HG03558 (cell line): ENCODE results near the gene DEXI.

Experiments
- ATAC-seq: cut with Tn5 transposase; IDR thresholded peaks from one replicate; pipeline ENCODE4 v1.9.1; 2021; ENCODE audit warnings: moderate number of reproducible peaks; ENCODE audit not compliant: unreplicated experiment; ENCODE audit errors: extremely low read depth

The DEXI gene

DNA sequence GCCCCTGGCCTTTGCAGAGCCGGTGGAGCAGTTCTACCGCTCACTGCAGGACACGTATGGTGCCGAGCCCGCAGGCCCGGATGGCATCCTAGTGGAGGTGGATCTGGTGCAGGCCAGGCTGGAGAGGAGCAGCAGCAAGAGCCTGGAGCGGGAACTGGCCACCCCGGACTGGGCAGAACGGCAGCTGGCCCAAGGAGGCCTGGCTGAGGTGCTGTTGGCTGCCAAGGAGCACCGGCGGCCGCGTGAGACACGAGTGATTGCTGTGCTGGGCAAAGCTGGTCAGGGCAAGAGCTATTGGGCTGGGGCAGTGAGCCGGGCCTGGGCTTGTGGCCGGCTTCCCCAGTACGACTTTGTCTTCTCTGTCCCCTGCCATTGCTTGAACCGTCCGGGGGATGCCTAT is 35.8 kb downstream of the DEXI start:
- no peak for ATAC-seq

DNA sequence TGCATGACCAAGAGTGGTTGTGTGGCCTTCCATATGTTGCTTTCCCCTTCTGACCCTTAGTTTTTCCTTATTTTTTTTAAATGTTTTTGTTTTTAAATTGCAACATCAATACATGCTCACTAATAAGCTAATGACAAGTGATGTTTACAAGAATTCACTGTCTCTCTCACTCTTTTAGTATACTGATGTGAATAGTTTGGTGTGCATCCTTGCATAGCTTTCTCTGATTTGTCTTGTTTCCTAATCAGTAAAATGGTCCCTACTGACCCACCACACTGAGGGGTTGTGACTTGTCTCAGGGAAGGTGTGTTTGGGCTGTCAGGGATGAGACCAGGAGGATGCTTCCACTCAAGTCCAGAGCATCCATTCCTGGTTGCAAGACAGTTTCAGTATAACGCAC is 39.3 kb downstream of the DEXI start:
- no peak for ATAC-seq

DNA sequence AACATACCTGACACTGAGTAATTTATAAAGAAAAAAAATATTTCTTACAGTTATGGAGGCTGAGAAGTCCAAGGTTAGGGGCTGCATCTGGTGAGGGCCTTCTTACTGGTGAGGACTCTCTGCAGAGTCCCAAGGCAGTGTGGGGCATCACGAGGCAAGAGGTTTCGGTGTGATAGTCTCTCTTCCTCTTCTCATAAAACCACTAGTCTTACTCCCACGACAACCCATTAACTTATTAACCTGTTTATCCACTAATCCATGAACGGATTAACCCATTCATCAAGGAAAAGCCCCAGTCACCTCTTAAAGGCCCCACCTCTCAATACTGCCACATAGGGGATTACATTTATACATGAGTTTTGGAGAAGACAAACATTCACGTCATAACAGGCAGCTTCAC is 45.1 kb downstream of the DEXI start:
- ATAC-seq = no peak

DNA sequence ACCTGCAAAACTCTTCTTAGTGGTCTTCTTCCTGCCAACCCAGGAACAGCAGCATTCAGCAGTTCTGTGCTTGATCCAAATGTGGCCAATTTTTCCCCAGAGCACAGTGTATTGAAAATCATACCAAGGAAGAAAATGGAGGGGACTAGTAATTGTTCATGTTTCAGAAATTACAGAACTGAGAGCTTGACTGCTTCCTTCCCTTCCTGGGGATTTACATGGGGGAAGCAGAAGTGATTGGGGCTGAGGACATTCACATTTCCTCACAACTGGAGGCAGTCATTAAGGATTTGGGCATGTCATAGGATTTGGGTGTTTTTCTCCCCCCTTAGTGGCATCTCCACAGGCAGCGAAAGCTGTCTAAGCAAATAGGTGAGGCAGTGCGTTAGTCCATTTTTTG is 45.5 kb downstream of the DEXI start:
- ATAC-seq = no peak

DNA sequence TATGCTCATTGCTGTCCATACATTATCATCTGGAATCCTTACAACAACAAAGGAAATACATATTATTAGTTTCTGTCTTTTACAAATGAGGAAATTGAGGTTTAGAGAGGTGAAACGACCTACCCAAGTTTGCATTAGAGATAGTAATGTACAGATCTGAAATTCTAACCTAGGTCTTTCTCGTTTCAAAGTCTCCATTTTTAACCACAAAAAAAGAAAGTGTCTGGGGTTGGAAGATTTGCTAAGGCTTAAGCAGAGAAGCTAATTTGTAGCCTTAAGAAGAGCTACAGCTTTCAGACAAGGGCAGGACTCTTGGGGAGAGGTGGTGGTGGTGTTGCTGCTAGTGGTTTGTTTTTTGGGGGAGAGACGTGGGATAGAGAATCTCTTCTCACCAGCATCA is 46.1 kb downstream of the DEXI start:
- ATAC-seq = no peak

DNA sequence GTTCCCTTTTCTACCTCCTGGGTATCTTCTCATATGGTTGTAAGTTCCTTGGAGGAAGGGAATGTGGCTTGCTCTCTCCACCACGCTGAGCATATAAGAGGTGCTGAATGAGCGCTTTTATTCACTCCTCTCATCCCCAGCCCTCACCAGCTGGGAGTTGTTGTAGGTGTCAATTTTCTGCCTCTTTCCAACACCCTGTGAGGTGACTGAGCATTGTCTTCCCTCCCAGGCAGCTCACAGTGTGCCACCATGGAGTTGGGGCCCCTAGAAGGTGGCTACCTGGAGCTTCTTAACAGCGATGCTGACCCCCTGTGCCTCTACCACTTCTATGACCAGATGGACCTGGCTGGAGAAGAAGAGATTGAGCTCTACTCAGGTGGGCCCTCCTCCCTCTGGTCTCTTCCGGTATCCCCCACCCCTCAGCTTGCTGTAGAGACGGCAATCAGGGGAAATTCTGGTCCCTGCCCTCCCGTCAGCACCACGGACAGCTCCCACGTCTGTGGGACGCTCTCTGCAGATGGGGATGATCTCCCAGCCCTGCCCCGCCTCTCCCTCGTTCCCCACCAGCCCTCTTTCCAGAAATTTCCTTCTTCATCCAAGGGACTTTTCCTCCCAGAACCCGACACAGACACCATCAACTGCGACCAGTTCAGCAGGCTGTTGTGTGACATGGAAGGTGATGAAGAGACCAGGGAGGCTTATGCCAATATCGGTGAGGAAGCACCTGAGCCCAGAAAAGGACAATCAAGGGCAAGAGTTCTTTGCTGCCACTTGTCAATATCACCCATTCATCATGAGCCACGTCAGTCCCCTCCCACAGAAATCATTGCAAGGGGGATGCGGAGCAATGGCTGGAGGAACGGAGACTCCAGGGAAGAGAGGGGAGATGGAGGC is 47.0 kb downstream of the DEXI start:
- ATAC-seq = no peak

DNA sequence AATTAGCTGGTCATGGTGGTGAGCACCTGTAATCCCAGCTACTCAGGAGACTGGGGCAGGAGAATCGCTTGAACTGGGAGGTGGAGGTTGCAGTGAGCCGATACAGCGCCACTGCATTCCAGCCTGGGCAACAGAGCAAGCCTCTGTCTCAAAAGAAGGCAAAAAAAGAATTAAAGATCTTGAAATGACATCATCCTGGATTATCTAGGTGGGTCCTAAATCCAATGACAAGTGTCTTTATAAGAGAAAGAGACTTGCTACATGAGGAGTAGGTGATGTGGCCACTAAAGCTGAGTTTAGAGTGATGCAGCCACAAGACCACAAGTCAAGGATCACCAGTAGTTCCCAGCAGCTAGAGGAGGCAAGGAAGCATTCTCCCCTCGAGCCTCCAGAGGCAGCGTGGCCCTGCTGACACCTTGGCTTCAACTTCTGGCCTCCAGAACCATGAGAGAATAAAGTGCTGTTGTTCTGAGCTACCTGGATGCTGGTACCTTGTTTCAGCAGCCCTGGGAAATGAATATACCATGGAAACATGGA is 49.4 kb downstream of the DEXI start:
- ATAC-seq = no peak

DNA sequence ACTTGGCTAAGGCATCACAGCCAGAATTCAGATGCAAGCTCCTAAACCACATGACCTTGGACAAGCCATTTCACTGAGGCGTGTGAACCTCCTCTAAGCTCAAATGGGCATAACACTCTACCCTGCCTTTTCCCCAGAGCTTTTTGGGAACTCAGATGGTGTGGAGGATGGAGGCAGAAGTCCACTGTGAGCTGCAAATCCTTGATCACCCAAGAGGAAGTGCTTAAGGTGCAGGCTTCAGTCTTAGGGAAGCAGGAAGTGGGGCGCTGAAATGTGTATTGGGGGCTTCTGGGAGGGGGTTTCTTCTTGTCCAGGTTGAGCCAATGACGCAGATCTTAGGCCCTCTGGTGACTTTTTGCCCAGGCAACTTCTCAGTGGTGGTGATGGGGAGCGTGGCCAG is 52.4 kb downstream of the DEXI start:
- ATAC-seq = no peak

DNA sequence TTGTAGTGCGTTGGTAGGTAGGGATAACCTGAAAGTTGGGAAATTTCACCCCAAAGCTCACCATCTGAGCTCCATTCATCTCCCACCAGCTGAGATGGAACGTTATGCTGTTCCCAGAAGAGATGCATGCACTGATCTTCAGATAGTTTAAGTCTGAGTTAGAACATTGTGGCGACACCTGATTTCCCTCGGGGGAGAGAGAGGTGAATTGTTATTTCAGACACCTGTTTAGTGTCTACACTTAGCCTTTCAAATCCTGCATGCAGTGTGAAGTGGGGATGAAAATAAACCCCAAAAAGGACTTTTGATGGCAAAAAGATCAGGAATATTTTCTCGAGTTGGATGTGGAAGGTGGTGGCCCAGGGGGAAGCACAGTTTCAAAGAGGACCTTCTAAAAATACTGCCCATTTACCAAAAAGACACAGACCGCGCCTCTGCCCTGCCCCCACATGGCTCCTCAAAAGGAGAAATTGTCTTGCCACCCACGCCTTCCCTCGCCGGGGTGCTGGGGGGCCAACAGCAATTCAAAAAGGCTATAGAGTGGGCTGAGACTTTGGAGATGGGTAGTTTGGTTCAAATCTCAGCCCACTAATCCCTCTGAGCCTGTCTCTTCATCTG is 53.8 kb downstream of the DEXI start:
- no peak for ATAC-seq

DNA sequence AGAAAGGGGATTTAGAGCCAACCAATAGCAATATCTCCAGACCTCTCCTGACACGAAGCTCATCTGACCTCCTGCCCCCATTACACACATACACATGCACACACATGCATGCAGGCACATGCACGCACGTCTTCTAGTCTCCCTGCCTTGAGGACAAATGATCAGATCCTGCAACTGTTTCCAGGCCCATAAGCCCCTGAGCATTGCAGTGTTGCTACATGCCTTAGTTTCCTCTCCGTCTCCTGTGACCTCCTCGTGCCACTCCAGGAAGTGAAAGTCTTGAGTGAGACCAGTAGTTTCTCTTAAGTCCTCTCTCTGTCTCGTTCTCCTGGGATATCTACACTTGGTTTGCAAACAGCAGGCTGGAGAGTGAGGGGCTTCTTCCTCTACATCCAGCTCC is 57.0 kb downstream of the DEXI start:
- ATAC-seq = no peak

DNA sequence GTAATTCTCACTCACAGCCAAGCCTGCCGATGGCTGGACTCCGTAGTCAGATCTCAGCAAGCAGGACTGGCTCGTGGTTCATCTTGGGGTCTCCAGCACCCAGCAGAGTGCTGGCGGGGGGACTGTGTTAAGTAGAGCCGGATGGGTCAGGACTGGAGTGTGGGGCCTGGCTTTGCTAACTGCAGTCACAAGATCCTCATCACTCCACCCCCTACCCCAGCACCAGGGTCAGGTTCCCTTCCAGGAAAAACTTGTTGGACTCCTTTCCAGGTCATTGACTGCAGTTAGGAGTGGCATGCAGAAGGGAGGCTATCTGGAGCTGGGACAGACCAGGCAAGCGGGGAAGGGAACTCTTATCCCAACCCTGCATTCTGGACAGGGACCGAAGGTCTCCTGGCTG is 59.3 kb downstream of the DEXI start:
- ATAC-seq = no peak

DNA sequence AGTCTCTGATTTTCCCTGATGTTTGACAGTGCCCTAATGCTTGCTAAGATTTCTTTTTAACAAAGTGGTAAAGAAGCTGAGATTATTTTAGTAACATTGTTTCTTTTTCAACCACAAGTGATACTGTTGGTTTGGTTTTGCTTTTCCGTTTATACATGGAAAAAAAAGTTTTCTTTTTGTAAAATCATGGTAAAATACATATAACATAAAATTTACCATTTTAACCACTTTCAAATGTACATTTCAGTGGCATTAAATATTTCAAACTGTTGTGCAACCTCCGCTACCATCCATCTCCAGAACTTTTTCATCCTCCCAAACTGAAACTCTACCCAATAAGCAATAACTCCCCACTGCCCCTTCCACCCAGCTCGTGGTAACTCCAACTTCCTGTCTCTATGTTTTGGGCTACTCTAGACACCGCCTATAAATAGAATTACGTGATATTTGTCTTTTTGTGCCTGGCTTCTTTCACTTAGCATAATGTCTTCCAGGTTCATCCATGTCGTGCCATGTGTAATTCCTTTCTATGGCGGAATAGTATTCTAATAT is 60.7 kb downstream of the DEXI start:
- ATAC-seq = no peak

DNA sequence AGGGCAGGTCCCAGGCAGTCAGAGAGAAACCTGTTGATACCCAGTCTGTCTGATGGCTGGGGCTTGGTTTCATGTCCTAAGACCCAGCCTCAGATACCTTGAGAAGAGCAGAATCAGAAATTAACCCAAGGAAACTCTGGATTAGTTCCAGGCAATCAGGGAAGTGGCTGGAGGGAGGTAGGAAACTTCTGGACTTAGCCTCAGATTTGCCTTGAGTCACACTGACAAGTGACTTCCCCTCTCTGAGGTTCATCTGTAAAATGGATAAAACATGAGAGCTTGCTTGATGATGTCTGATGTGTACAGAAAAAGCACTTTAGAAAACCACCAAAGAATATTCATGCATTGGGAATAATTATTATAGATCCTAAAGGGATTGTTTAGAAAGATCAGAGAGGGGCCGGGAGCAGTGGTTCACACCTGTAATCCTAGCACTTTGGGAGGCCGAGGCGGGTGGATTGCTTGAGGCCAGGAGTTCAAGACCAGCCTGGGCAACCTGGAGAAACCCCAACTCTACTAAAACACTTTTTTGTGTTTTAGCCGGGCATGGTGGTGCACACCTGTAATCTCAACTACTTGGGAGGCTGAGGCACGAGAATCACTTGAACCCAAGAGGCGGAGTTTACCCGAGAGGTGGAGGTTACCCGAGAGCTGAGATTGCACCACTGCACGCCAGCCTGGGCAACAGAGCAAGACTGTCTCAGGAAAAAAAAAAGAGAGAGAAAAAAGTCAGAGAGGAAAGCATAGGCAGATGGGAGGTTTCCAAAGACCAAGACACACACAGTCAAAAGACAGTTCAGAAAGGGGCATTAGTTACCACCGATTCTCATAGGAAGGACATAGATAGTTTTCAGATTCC is 61.4 kb downstream of the DEXI start:
- ATAC-seq = no peak

DNA sequence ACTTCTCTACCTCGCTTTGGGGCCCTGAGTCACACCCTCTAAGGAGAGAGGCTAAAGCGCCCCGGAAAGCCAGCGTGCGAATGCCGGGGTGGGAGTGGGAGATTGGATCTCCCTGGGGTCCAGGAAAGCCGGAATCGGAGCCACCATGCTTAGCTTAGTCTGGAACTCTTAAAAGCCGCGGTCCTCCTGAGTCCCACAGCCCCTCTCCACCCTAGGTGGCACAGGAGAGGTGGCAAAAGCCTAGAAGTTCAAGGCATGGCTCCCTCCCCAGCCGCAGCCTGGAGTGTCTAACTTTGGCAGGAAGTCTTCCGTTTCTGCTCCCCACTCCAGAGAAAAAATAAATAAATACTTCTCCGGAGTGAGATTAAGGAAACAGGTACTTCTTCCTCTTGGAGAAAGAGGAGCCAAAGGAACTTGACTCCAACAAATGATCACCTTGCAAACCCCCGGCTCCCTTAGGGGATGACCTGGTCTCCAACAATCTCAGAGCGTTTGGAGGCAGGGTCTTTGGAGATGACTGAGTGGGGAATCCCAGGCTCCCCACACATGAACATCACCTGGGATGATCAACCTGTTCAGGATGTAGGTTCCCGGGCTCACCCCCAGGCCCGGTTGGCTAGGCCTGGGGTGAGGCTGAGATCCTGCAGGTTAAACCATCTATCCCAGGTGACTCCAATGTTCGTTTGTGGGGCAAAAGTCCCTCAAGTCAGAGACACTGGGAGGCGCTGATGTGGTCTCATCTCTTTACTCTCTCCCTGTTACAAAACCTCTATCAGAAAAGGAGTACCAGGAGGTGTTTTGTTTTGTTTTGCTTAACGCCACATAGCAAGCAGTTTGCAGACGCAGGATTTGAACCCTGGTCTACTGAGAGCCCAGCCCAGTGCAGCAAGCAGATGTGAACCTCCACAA is 62.3 kb downstream of the DEXI start:
- no peak for ATAC-seq
